Middle frontal gyrus (tissue), 1 donor: Measurements from ENCODE around the gene ATMIN.

Experiments
- DNase-seq: peaks from one replicate; pipeline ENCODE4 v3.0.0-alpha.2; 2015; ENCODE audit warnings: low spot score; ENCODE audit errors: extremely low spot score

ATMIN gene

DNA sequence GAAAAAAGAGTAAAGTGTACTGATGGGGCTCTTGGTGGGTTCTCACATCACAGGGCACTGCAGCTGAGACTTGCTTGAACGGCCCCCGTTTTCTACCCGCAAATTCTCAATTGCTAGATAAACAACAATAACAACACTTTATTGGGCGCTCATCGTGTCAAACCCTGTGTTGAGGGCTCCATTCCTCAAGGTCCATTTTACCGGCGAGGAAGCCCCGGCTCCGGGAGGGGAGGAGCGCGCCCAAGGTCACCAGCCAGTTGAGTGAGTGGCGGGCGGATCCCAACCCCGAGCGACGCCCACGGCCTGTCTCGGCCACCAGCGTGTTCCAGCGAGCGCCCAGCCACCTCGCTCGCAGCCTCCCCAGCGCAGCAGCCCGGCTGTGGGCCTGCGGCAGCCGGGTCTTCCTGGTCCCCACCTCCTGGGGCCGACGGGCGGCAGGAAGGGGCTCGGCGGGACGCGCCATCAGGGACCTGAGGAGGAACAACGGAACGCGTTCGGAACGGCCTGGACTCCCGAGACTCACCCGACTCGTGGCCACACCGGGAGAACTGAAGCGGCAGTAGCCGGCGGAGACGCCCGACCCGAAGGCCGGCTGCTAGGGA, 29.3 kb upstream of the ATMIN start:
- no peak for DNase-seq

DNA sequence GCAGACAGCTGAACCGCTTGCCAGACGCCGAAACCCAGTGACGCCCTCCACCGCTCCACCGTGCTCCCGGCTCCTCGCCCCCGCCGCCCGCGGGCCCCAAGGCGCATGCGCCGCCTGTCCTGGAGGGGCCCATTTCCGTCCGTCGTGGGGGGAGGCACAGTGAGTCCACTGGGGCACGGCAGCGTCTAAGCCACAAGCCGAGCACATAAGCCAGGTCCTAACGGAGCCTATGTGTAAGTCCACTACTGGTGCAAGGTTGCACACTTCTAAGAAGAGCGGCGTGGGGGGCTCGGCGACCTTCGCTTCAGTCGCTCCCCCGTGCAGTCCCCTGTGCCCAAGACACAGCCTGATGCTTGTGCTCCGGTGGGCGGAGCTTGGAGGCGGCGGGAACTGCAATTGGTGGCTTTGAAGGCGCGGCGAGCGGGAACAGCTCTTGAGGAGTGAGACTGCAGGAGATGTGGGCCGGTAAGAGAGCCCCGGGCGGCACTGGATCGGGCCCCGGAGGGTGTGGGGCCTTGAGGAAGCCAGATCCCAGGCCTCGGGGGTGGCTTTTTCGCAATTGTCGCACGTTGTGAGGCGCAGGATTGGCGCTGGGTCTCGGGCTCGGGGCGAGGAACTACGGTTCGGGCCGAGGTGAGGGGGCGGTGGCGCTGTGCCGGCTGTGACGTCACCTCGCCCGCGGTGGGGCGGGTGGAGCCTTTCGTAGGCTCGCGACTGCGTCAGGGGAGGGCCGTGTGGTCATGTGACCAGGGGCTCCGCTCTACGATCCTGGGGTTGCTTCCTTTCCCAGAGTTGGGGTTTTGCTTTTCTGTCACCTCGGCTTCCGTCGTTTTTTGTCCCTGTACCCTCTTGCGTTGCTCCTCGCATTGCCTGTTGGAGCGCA, 28.6 kb upstream of the ATMIN start, which contains the start of the genes CENPN and CMC2:
CENPN (plus strand) TSS at position 402 of the 883 bp plus-strand sequence. CDS start 4,726 bp downstream, outside the sequence.
CMC2 (minus strand) TSS at position 73 of the 883 bp plus-strand sequence. CDS start 9,491 bp downstream, outside the sequence.
- peak; percentile 96 for DNase-seq

DNA sequence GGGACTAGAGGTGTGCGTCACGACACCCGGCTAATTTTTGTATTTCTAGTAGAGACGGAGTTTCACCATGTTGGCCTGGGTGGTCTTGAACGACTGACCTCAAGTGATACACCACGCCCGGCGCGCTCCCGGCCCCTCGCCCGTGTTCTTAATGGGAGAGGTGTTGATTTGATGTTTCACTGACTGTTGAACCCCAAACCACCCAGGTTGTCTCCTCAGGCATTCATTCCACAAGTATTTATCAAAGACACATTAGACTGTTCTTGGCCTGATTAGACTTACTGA, 27.2 kb upstream of the ATMIN start:
- no peak for DNase-seq

DNA sequence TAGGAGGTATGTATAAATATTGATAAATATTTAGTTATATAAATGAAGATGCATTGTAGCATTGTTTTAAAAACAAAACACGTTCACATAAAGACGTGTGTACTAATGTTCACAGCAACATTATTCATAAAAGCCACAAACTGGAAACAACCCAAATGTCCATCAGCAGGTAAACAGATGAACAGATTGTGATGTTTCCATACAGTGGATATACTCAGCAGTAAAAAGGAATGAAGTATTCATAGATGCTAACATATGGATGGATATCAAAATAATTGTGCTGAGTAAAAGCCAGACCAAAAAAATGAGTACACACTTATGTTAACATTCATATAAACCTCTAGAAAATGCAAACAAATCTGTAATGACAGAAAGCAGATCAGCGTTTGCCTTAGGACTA, 22.7 kb upstream of the ATMIN start:
- DNase-seq = no peak

DNA sequence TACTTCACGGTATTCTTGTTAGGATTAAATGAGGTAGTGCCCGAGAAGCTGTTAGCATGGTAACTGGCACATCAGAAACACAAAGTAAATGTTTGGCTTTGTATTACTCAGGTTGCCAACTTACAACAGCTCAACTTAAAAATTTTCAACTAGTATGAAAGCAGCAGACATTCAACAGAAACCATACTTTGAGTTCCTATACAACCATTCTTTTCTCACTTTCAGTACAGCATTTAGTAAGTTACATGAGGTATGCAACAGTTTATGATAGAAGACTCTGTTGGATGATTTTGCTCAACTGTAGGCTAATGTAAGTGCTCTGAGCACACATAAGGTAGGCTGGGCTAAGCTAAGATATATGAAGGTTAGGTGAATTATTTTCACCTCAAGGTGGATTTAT, 21.0 kb upstream of the ATMIN start:
- no peak for DNase-seq

GRCh38 chr16:81018496-81018895, 17.1 kb upstream of the ATMIN start:
- DNase-seq = no peak

DNA sequence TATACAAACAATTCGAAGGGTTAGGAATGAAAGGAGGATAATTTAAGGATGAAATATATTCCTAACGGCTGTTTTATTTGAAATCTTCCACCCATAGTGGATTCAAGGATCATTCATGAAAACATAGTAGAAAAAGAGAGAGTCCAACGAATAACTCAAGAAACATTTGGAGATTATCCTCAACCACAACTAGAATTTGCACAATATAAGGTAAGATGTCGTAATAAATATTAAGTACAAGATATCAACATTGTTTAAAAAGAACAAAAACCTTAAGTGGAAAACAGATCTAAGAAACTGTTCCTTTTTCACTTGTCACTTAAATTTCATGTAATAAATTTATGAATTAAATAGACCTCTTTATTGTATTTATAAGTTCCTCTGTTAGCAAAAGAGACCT, 9.2 kb upstream of the ATMIN start:
- DNase-seq = no peak

- no peak for DNase-seq
Measured at GRCh38 chr16:81029930-81030604, 5.6 kb upstream of the ATMIN start.

DNA sequence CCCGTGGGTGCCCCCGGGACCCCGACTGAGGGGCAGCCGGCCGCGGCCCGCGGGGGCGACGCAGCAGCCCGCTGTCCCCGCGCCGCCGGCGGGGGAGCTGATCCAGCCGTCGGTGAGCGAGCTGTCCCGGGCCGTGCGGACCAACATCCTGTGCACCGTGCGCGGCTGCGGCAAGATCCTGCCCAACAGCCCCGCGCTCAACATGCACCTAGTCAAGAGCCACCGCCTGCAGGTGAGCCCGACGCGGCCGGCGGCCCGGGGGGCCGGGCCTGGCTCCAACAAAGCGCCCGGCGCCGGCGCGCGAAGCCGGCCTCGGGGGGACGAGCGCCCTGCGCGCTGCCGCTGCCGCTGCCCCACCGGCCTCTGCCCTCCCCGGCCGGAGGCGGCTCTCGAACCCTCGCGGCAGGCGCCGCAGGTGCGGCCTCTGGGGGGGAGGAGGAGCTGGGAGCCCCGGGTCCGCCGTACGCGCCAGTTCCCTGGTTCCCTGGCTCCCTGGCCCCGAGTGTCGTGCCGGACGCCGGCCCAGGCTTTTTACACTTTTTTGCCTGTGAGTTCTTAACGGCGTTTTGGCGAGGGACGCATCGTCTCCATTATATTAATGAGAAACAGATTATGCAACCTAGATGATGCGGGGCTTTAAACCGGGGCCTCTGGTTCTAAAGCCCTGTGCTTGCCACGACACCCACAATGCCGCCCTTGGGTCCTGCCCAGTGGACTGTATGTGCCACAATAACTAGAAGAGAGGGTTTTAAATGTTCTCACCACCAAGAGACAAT, 521 bp downstream of the ATMIN start:
- no peak for DNase-seq

DNA sequence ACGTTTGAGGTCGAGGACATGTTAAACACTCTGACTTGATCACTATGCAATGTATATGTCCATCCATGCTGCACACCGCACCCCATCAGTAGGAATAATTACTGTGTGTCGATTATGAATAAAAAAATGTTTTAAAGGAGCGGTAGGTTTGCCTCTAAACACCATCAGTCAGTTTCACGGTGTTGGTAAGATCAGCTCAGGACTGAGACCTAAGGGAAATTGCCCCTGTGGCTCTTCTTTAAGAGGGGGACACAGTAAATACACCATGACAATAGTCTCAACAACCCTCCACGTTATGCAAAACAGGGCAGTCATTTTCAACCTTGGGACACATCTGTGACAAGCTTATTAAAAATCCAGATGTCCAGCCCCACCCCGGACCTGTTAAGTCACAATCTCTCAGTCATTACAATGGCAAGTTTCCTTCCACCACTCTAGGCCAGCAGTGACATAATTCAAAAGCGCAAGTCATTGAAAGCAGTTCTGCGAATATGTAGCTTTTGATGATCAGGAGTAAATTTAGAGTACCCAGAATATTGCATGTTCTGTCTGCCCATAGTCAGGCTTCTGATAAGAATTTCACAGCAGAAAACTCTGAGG, 1.2 kb downstream of the ATMIN start:
- no peak for DNase-seq

DNA sequence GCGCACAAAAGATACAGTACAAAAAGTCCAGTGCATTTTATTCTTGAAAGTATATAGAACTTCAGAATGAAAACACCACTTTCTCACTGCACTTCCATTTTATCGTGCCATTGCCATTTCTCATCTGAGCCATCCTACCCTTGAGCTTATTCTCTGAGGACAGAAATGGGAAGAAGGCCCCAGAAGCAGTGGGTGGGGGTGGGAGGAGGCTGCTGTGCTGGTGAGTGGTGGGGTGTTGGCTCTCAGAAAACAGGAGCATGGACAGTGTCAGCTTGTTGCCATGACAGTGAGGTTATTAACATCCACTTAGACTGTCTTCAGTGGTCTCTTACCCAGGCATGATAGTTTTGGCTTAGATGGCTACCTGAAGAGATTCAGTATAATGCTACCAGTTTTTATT, 4.5 kb downstream of the ATMIN start:
- no peak for DNase-seq

DNA sequence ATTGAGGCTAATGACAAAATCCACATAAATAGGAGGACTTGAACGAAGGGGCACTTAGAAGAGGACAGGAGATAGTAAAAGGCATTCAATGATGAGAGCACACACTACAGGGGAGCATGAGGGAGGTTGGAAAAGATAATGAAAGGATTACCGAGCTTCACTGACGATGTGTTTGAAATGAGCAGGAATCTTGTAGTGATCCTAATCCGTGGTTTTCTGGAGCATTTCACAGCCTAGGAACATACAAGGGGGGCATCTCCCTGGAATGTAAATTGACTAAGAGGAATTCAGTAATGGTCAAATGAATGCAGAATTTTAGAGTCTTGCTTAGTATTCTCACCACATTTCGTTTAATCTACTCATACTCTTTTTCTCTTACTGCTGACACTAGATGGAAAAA, 5.2 kb downstream of the ATMIN start:
- no peak for DNase-seq

- no peak for DNase-seq
Measured at GRCh38 chr16:81041696-81042095, 6.1 kb downstream of the ATMIN start.

DNA sequence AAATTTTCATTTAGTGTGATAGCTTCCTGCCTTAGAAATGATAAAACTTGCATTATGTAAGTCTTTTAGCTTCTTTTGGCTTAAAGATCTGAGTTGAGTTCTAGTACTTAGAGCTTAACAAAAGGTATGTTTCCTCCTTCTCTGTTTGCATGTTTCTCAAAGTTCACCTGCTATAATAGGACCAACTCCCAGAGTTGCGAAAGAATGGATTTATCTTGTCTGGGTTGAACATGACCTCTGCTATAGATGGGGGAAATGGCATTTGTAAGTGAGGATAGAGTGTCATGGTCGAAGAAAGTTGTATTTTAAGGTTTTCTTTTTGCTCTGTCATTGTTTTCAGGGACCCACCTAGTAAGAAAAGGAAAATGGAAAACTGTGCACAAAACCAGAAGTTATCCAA, 7.2 kb downstream of the ATMIN start:
- no peak for DNase-seq

- DNase-seq = no peak
Measured at GRCh38 chr16:81053761-81054160, 18.1 kb downstream of the ATMIN start.

DNA sequence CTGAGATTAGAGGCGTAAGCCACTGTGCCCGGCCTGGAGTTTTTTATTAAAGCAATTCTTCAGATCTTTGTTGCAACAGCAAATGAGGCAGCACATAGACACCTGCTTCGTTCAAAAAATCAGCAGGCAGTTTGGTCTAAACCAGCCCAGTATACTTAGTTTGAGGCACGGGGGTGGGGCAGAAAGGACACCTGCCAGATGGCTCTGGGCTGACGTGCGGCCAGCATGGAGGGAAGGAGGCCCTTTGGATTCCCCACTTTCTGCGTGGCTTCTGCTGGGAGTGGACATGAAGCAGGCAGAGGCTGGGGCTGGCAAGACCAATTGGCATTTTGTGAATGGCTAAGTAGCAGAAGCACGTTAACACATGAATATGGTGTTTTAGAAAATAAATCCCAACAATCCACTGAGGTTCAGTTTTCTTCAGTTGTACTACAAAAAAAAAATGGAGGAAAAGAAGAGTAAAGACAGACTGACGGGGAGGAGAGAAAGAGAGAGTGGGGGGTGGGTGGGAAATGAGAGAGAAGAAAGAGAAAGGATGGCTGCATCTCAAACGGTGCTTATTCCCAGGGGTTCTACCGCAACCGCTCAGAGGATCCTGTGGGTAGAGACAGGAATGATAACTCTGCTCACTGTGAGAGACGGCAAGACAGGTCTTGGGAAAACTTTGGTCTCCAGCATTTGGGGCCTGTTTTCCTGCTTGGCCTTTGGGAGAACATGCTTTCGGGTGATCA, 25.1 kb downstream of the ATMIN start:
- no peak for DNase-seq

DNA sequence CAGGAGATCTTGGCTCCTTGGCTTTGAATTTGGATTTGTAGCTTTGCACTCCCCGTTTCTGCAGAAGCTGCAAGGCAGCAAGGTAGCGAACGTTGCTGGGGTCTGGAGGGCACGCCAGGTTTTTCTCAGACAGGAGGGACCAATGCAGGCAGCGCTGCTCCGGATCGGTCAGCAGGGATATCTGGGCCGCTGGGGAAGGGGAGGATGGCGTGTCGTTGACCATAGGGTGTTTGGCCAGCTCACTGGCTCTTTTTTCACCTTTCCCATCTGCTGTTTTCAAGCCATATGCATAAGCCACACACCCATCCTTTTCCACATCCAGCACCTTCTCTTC, 25.6 kb downstream of the ATMIN start:
- no peak for DNase-seq

GRCh38 chr16:81061871-81062608, 26.4 kb downstream of the ATMIN start:
- no peak for DNase-seq

GRCh38 chr16:81066681-81067080, 31.0 kb downstream of the ATMIN start:
- no peak for DNase-seq

DNA sequence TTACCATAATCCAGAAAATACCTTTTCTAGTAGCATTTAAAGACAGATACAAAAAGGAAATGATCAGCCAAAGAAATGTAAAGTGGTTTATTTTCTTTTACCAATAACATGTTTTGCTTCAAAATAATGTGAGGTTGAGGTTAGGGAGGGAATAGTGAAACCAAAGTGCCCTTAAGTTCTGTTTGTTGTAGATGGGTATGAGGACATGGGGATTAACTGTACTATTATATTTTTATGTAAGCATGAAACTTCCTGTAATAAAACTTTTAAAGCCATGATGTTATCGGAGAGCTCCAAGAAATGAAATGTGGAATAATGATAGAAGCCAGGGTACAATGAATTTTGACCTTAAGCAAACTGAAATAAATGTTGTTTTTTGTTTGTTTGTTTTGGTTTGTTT, 31.5 kb downstream of the ATMIN start:
- DNase-seq = no peak
